Measurements from ENCODE around the gene ADARB2. TPM values are rescaled to one million over a fixed set of nuclear protein-coding genes. Genes with fewer than 3 reads are reported as not detected.

Gene ADARB2
- total RNA-seq, 1 donor from 2014 or later, result 1.8 TPM

DNA sequence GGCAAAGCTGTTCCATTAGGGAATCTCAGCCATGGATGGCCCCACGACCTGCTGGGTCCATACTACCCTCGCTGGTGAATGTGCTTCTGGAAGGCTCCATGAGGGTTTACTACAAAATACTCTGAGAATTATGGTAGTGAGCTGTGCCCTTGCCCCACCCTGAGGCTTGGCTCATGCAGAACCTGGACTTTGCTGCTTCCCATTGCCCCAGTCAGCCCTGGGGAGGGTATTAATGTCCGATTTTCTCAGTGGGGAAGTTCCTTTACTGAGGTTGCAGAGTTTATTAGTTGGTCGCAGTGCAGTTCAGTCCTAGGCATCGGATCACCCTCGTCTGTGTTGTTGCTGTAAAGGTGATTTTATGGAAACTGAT is 371.0 kb downstream of the ADARB2 start:
- Mint-ChIP-seq H3K4me3 (no peak overlapping the region), H3K27ac (ENCODE audit: unreplicated experiment) (no peak overlapping the region), H3K9me3 (no peaks in the 10 kb centered on the region), H3K36me3 (ENCODE audit: low read depth) (no peaks in the 10 kb centered on the region), H3K27me3 (ENCODE audit: low read depth) (no peaks in the 10 kb centered on the region), H3K4me1 (peaks cover 15% of the 10 kb centered on the region)
- no peak for DNase-seq (ENCODE audit: low read depth, low spot score)
- TF ChIP-seq, protein P1, sequence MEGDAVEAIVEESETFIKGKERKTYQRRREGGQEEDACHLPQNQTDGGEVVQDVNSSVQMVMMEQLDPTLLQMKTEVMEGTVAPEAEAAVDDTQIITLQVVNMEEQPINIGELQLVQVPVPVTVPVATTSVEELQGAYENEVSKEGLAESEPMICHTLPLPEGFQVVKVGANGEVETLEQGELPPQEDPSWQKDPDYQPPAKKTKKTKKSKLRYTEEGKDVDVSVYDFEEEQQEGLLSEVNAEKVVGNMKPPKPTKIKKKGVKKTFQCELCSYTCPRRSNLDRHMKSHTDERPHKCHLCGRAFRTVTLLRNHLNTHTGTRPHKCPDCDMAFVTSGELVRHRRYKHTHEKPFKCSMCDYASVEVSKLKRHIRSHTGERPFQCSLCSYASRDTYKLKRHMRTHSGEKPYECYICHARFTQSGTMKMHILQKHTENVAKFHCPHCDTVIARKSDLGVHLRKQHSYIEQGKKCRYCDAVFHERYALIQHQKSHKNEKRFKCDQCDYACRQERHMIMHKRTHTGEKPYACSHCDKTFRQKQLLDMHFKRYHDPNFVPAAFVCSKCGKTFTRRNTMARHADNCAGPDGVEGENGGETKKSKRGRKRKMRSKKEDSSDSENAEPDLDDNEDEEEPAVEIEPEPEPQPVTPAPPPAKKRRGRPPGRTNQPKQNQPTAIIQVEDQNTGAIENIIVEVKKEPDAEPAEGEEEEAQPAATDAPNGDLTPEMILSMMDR (conservative IDR thresholded peaks at IDR 0.05), result no peak

DNA sequence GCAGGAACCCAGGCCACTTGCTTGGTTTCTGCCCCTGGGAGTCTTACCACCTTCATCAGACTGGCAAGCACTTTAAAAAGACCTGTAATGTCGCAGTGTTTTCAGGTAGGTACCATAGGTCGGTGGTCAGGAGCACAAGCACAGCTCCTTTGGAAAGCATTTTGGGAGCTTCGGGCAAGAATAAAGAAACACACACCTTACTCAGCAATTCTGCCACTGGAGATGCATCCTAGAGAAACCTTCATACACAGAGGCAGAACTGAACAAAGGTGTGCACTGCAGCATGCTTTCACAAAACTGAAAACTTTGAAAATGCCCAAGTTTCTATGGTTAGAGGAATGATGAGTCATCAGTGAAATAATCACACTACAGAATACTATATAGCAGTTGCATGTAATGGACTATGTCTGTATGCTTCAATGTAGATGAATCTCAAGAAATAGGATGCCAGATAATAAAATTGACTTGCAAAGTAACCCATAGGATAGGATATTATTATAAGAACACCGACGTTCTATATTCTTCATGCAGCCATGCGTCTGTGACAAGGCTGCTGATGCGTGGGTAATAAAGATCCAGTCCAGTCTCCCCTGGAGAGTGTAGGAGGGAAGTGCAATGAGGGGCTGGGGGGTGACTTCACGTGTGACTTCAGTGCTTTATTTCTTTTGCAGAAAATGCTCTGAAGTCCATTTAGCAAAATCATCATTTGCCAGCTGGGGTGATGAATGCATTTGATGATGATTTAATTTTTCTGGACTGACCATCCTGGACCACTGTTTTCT is 371.6 kb downstream of the ADARB2 start:
- no peak for DNase-seq (ENCODE audit: low read depth, low spot score)
- Mint-ChIP-seq H3K27me3 (ENCODE audit: low read depth) (no peaks in the 10 kb centered on the region), H3K4me3 (no peak overlapping the region), H3K4me1 (peaks cover 20% of the 10 kb centered on the region), H3K27ac (ENCODE audit: unreplicated experiment) (no peak overlapping the region), H3K36me3 (ENCODE audit: low read depth) (no peaks in the 10 kb centered on the region), H3K9me3 (no peaks in the 10 kb centered on the region)
- TF ChIP-seq, protein P1 (conservative IDR thresholded peaks at IDR 0.05), result no peak

DNA sequence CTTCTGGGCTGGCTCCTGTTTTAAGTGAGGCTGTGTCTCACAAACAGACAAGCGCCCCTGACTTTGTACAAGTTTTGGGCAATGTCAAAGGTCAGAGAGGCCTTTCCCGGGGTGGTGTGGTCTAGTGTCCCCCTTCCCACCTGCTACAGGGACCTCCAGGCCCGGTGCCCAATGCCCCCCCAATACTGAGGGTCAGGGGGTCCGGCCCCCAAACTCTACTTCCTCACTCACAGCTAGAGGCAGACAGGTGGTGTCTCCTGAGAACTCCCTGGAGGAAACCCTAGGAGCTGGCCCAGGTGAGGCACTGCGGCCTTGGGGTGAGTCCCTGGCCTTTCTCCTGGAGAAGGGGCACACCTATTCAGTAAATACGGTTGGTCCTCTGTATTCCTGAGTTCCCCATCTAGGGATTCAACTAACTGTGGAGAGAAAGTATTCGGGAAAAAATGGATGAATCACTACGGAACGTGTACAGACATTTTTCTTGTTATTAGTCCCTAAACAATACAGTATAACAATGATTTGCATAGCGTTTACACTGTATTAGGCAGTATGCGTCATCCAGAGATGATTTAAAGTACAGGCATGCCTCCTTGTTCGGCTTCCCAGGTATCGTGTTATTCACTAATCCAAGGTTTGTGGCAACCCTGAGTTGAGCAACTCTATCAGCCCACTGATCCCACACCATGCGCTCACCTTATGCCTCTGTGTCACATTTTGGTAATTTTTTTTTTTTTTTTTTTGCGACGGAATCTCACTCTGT is 373.0 kb downstream of the ADARB2 start:
- Mint-ChIP-seq H3K9me3 (no peaks in the 10 kb centered on the region), H3K36me3 (ENCODE audit: low read depth) (no peaks in the 10 kb centered on the region), H3K27ac (ENCODE audit: unreplicated experiment) (no peak overlapping the region), H3K4me1 (peaks cover 28% of the 10 kb centered on the region), H3K27me3 (ENCODE audit: low read depth) (no peaks in the 10 kb centered on the region), H3K4me3 (no peak overlapping the region)
- TF ChIP-seq, protein P1 (conservative IDR thresholded peaks at IDR 0.05), result no peak
- no peak for DNase-seq (ENCODE audit: low read depth, low spot score)

DNA sequence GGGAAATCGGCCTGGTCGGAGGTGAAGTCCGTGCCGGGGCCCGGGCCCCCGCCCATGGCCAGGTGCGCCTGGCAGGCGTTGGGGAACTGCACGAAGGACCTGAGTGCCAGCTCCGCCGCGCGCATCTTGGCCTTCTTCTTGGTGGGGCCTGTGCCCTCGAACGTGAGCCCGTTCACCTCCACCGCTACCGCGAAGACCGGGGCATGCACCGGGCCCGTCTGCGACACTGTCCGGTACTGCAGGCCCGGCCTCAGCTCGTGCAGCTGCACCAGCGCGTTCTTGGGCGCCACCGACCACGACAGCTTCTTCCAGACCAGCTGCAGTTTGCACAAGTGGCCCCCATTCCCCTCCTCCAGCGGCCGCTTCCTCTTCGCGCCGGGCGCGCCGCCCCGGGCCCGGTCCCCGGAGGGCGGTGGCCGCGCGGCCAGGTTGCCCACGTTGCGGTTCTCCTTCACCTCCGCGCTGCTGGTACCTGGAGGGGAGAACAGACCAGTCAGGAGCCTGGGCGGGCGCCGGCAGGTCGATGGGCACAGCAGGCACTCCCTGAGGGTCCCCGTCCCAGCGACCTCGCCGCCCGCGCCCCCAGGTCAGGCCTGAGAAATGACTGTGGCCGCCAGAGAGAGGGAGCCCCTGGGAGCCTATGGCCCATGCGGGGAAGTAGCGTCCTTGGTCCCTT is 373.7 kb downstream of the ADARB2 start:
- Mint-ChIP-seq H3K4me1 (peaks cover 28% of the 10 kb centered on the region), H3K27ac (ENCODE audit: unreplicated experiment) (no peak overlapping the region), H3K27me3 (ENCODE audit: low read depth) (no peaks in the 10 kb centered on the region), H3K9me3 (no peaks in the 10 kb centered on the region), H3K4me3 (no peak overlapping the region), H3K36me3 (ENCODE audit: low read depth) (no peaks in the 10 kb centered on the region)
- TF ChIP-seq, protein P1 (conservative IDR thresholded peaks at IDR 0.05), result no peak
- DNase-seq (ENCODE audit: low read depth, low spot score), result no peak

DNA sequence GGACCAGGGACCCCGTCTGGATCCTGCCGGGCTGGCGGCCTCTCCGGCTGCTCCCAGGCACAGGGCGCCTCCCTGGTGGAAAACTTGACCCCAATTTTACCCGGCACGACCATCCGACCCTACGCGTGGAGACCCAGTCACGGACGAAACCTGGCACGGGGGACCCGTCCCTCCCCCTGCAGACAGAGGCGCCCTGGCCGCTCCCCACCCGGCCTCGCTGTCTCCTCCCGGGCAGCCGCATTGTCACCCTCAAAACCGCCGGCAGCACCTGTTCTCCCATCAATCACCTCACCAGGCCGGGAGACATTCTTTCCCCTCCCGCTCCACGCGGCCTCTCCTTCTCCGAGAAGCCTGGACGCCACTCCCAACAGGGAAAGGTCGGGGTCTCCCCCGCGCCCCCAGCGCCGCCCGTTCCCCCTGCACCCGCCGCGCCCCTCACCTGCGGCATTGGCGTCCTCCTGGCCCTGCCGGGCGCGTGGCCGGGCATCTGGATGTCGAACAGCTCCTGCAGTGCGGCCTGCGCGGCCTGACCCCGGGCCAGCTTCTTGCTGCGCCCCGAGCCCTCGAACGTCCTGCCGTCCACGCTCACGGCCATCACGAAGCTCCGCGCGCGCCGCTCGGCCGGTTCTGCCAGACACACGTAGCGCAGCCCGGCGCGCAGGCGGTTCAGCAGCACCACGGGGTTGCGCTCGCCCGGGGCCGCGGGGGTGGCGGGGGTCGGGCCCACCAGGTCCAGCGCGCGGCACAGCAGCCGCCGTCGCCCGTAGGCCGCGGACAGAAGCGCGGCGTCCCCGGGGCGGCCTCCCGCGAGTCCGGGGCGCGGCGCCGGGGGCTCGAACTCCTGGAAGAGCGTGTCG is 374.5 kb downstream of the ADARB2 start:
- TF ChIP-seq, protein P1 (conservative IDR thresholded peaks at IDR 0.05), result no peak

More for the DNA sequence above, 374.5 kb downstream of the ADARB2 start:
- DNase-seq (ENCODE audit: low read depth, low spot score), result no peak
- Mint-ChIP-seq H3K9me3 (no peaks in the 10 kb centered on the region), H3K4me1 (peaks cover 27% of the 10 kb centered on the region), H3K4me3 (no peak overlapping the region), H3K27me3 (ENCODE audit: low read depth) (no peaks in the 10 kb centered on the region), H3K27ac (ENCODE audit: unreplicated experiment) (no peak overlapping the region), H3K36me3 (ENCODE audit: low read depth) (no peaks in the 10 kb centered on the region)
